DMS 273 treated with DMSO at 0.1 percent for 48 hours (cell line): Measurements from ENCODE around the gene GPR55.
"Not testable (repeated sequence)": the region's sequence is repeated elsewhere in the genome, so short reads cannot be mapped to it uniquely, and the experiment has no call there.

Experiments
- DNase-seq: peaks from one replicate; lab custom pipeline; 2025; lab: John Stamatoyannopoulos, UW

The GPR55 gene

GRCh38 chr2:230924470-230925341, at the start of gene GPR55:
Gene GPR55 (minus strand): TSS chr2:230925242. CDS start chr2:230910962, 14,280 bp downstream.
- DNase-seq, result no peak

- DNase-seq, result no peak
These were observed 49.3 kb upstream of the GPR55 start for GRCh38 chr2:230974096-230974913.

- DNase-seq, result no peak
These were observed 47.0 kb upstream of the GPR55 start for GRCh38 chr2:230972046-230972445.

- DNase-seq, result no peak
These were observed 44.6 kb upstream of the GPR55 start for GRCh38 chr2:230969659-230970015.

- DNase-seq, result no peak
These were observed 44.0 kb upstream of the GPR55 start for GRCh38 chr2:230968921-230969658.

GRCh38 chr2:230968314-230968713, 43.3 kb upstream of the GPR55 start:
- not testable (repeated sequence) for DNase-seq

- no peak for DNase-seq
These were observed 42.1 kb upstream of the GPR55 start for GRCh38 chr2:230967113-230967512.

GRCh38 chr2:230964136-230964730, 39.2 kb upstream of the GPR55 start:
- no peak for DNase-seq

- DNase-seq, result no peak
These were observed 36.0 kb upstream of the GPR55 start for GRCh38 chr2:230961091-230961491.

- no peak for DNase-seq
These were observed 35.0 kb upstream of the GPR55 start for GRCh38 chr2:230960026-230960425.

- no peak for DNase-seq
These were observed 34.0 kb upstream of the GPR55 start for GRCh38 chr2:230958820-230959756.

- DNase-seq, result no peak
These were observed 32.8 kb upstream of the GPR55 start for GRCh38 chr2:230957756-230958391.

GRCh38 chr2:230956827-230957755, 32.0 kb upstream of the GPR55 start:
- no peak for DNase-seq

- no peak for DNase-seq
These were observed 30.2 kb upstream of the GPR55 start for GRCh38 chr2:230955163-230955737.

GRCh38 chr2:230954746-230955145, 29.7 kb upstream of the GPR55 start:
- no peak for DNase-seq

- DNase-seq, result no peak
These were observed 28.8 kb upstream of the GPR55 start for GRCh38 chr2:230953845-230954244.

GRCh38 chr2:230952226-230952956, 27.3 kb upstream of the GPR55 start:
- no peak for DNase-seq

- no peak for DNase-seq
These were observed 26.4 kb upstream of the GPR55 start for GRCh38 chr2:230951396-230951795.
